GM23248 (cell line): ENCODE results near the gene PPFIBP2.

Experiments
- EZH2 ChIP-seq: fragments of 200-600 bp; sonication (generic); IDR thresholded peaks from 2 replicates; pipeline ENCODE4 v1.6.1; 2018; ENCODE audit warnings: antibody characterized with exemption, mild to moderate bottlenecking; ENCODE audit not compliant: insufficient read depth, poor library complexity, severe bottlenecking
- EZH2phosphoT487 ChIP-seq: fragments of 200-600 bp; sonication (generic); IDR thresholded peaks from 2 replicates; pipeline ENCODE4 v1.6.1; 2018; ENCODE audit warnings: antibody characterized with exemption, moderate library complexity, mild to moderate bottlenecking, low read depth; ENCODE audit not compliant: insufficient read depth

- TF ChIP-seq EZH2 (no peak), EZH2phosphoT487 (no peak)
Measured at GRCh38 chr11:7508087-7508486, 5.7 kb upstream of the PPFIBP2 start.
